Naive thymus-derived CD8-positive, alpha-beta T cell (primary cell): ENCODE data around the gene NUDT6. TPM values are rescaled to one million over a fixed set of nuclear protein-coding genes. Genes with fewer than 3 reads are reported as not detected.
"Not testable (repeated sequence)": the region's sequence is repeated elsewhere in the genome, so short reads cannot be mapped to it uniquely, and the experiment has no call there.

ENCODE experiments used
- ATAC-seq, 2 donors: fragments of 150-1000 bp; cut with Tn5 transposase in 1 of 2; sonication (Bioruptor Pico), chemical (Tn5 transposase) in 1 of 2; 1 replicate in 1 of 2; 2 replicates in 1 of 2; pipeline ENCODE4 v1.10.0; 2021; ENCODE audit warnings: mild to moderate bottlenecking in 2 of 2, moderate library complexity in 2 of 2
- POLR2A ChIA-PET: fragments of 350-600 bp; sonication (Branson Sonifier 250); formaldehyde crosslinking; loops from one replicate; lab custom pipeline; 2021; ENCODE audit warnings: antibody characterized with exemption; lab: Charles Lee
- DNase-seq, 10 donors: peaks; one replicate each; pipeline versions ENCODE4 v3.0.0 to v3.0.0-alpha.2; 2020 to 2022
- H3K27ac Mint-ChIP-seq, 10 donors: one replicate each; pipeline ENCODE4 v1.8.0; 2020 to 2022; ENCODE audit warnings: mild to moderate bottlenecking in 10 of 10, mixed read lengths in 10 of 10, moderate library complexity in 4 of 10, inconsistent platforms in 1 of 10
- H3K27me3 Mint-ChIP-seq, 5 donors: one replicate each; pipeline ENCODE4 v1.8.0; 2021 to 2022; ENCODE audit warnings: mixed read lengths in 5 of 5
- H3K36me3 Mint-ChIP-seq, 3 donors: one replicate each; pipeline ENCODE4 v1.8.0; 2020 to 2022; ENCODE audit warnings: mixed read lengths in 3 of 3, mild to moderate bottlenecking in 2 of 3, inconsistent platforms in 1 of 3
- H3K4me1 Mint-ChIP-seq, 4 donors: one replicate each; pipeline ENCODE4 v1.8.0; 2021 to 2022; ENCODE audit warnings: mixed read lengths in 4 of 4
- H3K4me3 Mint-ChIP-seq, 10 donors: one replicate each; pipeline ENCODE4 v1.8.0; 2020 to 2022; ENCODE audit warnings: mild to moderate bottlenecking in 10 of 10, mixed read lengths in 10 of 10, moderate library complexity in 6 of 10, inconsistent platforms in 1 of 10
- H3K9me3 Mint-ChIP-seq, 9 donors: one replicate each; pipeline ENCODE4 v1.8.0; 2020 to 2022; ENCODE audit warnings: mixed read lengths in 9 of 9, mild to moderate bottlenecking in 3 of 9, inconsistent platforms in 1 of 9, moderate library complexity in 1 of 9
- polyA plus RNA-seq, 3 donors: library from polyadenylated mRNA; unstranded; fragments of 300-500 nt; fragmentation: Illumina TruSeq; gene quantifications; one replicate each; pipeline ENCODE4 v1.2.3, GENCODE V29; 2021
- total RNA-seq, 8 experiments: library from RNA in 2 of 8; stranded (reverse) in 2 of 8; gene quantifications; one replicate each; pipeline ENCODE4 v1.2.3 and lab custom pipeline; 2021 to 2026

Gene NUDT6
- total and polyA plus RNA-seq, 5 experiments from 2014 or later: 2.5 to 3.1 (median 3.1) TPM

GRCh38 chr4:122894827-122895226 is 27.6 kb downstream of the NUDT6 start:
- Mint-ChIP-seq H3K4me1 (no peaks in the 10 kb centered on the region), H3K36me3 (peaks cover 0 to 11% (median 10%) of the 10 kb centered on the region in 3 donors), H3K4me3 (no peak overlapping the region), H3K9me3 (no peaks in the 10 kb centered on the region), H3K27me3 (no peaks in the 10 kb centered on the region), H3K27ac (no peak overlapping the region)
- POLR2A ChIA-PET: no interaction called here
- ATAC-seq (no peak), DNase-seq (no peak)

GRCh38 chr4:122890147-122890795 is 32.1 kb downstream of the NUDT6 start:
- Mint-ChIP-seq H3K4me1 (no peaks in the 10 kb centered on the region), H3K36me3 (peaks cover 0 to 10% (median 8%) of the 10 kb centered on the region in 3 donors), H3K4me3 (no peak overlapping the region), H3K27ac (no peak overlapping the region), H3K27me3 (no peaks in the 10 kb centered on the region), H3K9me3 (no peaks in the 10 kb centered on the region)
- POLR2A ChIA-PET: no interaction called here
- DNase-seq (no peak), ATAC-seq (no peak)

- no peak for ATAC-seq
- no peak for DNase-seq
- H3K4me1 Mint-ChIP-seq: no peaks in the 10 kb centered on the region
Measured at GRCh38 chr4:122889726-122890125, 32.7 kb downstream of the NUDT6 start.

GRCh38 chr4:122884499-122884898 is 37.9 kb downstream of the NUDT6 start:
- DNase-seq: no peak
- no peaks in the 10 kb centered on the region for H3K4me1 Mint-ChIP-seq
- peaks cover 0 to 17% (median 4%) of the 10 kb centered on the region in 9 donors for H3K9me3 Mint-ChIP-seq
- POLR2A ChIA-PET: no interaction called here
- H3K4me3 Mint-ChIP-seq: no peak overlapping the region
- H3K27me3 Mint-ChIP-seq: peaks cover 0 to 8% (median 2%) of the 10 kb centered on the region in 5 donors
- peaks cover 0 to 11% (median 5%) of the 10 kb centered on the region in 3 donors for H3K36me3 Mint-ChIP-seq
- no peak for ATAC-seq
- H3K27ac Mint-ChIP-seq: no peak overlapping the region

More at GRCh38 chr4:122889726-122890125, 32.7 kb downstream of the NUDT6 start:
- Mint-ChIP-seq H3K27ac (no peak overlapping the region), H3K36me3 (peaks cover 0 to 10% (median 8%) of the 10 kb centered on the region in 3 donors), H3K27me3 (no peaks in the 10 kb centered on the region), H3K9me3 (no peaks in the 10 kb centered on the region), H3K4me3 (no peak overlapping the region)
- POLR2A ChIA-PET: no interaction called here

GRCh38 chr4:122882857-122883735 is 39.3 kb downstream of the NUDT6 start:
- POLR2A ChIA-PET: no interaction called here
- Mint-ChIP-seq H3K9me3 (peaks cover 0 to 20% (median 5%) of the 10 kb centered on the region in 9 donors), H3K4me1 (no peaks in the 10 kb centered on the region), H3K36me3 (peaks cover 0 to 11% (median 5%) of the 10 kb centered on the region in 3 donors), H3K27me3 (peaks cover 0 to 16% (median 4%) of the 10 kb centered on the region in 5 donors), H3K27ac (no peak overlapping the region), H3K4me3 (no peak overlapping the region)
- ATAC-seq: no peak
- DNase-seq: no peak

- POLR2A ChIA-PET: no interaction called here
- Mint-ChIP-seq H3K9me3 (peaks cover 0 to 20% (median 5%) of the 10 kb centered on the region in 9 donors), H3K27ac (no peak overlapping the region)
Measured at GRCh38 chr4:122879001-122879400, 43.4 kb downstream of the NUDT6 start.

GRCh38 chr4:122876456-122876855 is 45.9 kb downstream of the NUDT6 start:
- Mint-ChIP-seq H3K27ac (no peak overlapping the region), H3K36me3 (peaks cover 0 to 8% (median 5%) of the 10 kb centered on the region in 3 donors), H3K4me1 (no peaks in the 10 kb centered on the region), H3K4me3 (no peak overlapping the region), H3K27me3 (peaks cover 22 to 36% (median 30%) of the 10 kb centered on the region in 5 donors), H3K9me3 (peaks cover 0 to 23% (median 6%) of the 10 kb centered on the region in 9 donors)
- ATAC-seq: no peak
- DNase-seq: no peak
- POLR2A ChIA-PET: no interaction called here

More at GRCh38 chr4:122879001-122879400, 43.4 kb downstream of the NUDT6 start:
- H3K36me3 Mint-ChIP-seq: peaks cover 0 to 11% (median 5%) of the 10 kb centered on the region in 3 donors
- DNase-seq (no peak), ATAC-seq (no peak)
- peaks cover 6 to 20% (median 9%) of the 10 kb centered on the region in 5 donors for H3K27me3 Mint-ChIP-seq
- H3K4me3 Mint-ChIP-seq: no peak overlapping the region
- no peaks in the 10 kb centered on the region for H3K4me1 Mint-ChIP-seq

GRCh38 chr4:122875949-122876348 is 46.4 kb downstream of the NUDT6 start:
- ATAC-seq (no peak), DNase-seq (no peak)
- H3K36me3 Mint-ChIP-seq: peaks cover 0 to 4% (median 2%) of the 10 kb centered on the region in 3 donors
- H3K4me3 Mint-ChIP-seq: no peak overlapping the region
- peaks cover 0 to 21% (median 6%) of the 10 kb centered on the region in 9 donors for H3K9me3 Mint-ChIP-seq
- no peak overlapping the region for H3K27ac Mint-ChIP-seq
- H3K27me3 Mint-ChIP-seq: peaks cover 25 to 36% (median 35%) of the 10 kb centered on the region in 5 donors
- POLR2A ChIA-PET: no interaction called here
- no peaks in the 10 kb centered on the region for H3K4me1 Mint-ChIP-seq

- DNase-seq (no peak), ATAC-seq (no peak)
- Mint-ChIP-seq H3K4me3 (no peak overlapping the region), H3K36me3 (no peaks in the 10 kb centered on the region), H3K4me1 (no peaks in the 10 kb centered on the region), H3K27ac (no peak overlapping the region), H3K27me3 (peaks cover 28 to 49% (median 34%) of the 10 kb centered on the region in 5 donors), H3K9me3 (peaks cover 0 to 15% (median 1%) of the 10 kb centered on the region in 9 donors)
- POLR2A ChIA-PET: no interaction called here
Measured at GRCh38 chr4:122873821-122874593, 48.4 kb downstream of the NUDT6 start.

- H3K36me3 Mint-ChIP-seq: no peaks in the 10 kb centered on the region
- H3K9me3 Mint-ChIP-seq: peaks cover 0 to 20% (median 2%) of the 10 kb centered on the region in 9 donors
- H3K27me3 Mint-ChIP-seq: peaks cover 31 to 47% (median 34%) of the 10 kb centered on the region in 5 donors
- ATAC-seq (no peak), DNase-seq (no peak)
- no peak overlapping the region for H3K27ac Mint-ChIP-seq
- no peaks in the 10 kb centered on the region for H3K4me1 Mint-ChIP-seq
- H3K4me3 Mint-ChIP-seq: no peak overlapping the region
- POLR2A ChIA-PET: no interaction called here
Measured at GRCh38 chr4:122873146-122873545, 49.3 kb downstream of the NUDT6 start.

GRCh38 chr4:122868235-122868634 is 54.2 kb downstream of the NUDT6 start:
- H3K27ac Mint-ChIP-seq, POLR2A ChIA-PET, H3K36me3 Mint-ChIP-seq, DNase-seq, ATAC-seq, H3K4me3 Mint-ChIP-seq, H3K4me1 Mint-ChIP-seq: not testable (repeated sequence)
- Mint-ChIP-seq H3K9me3 (peaks cover 0 to 20% (median 2%) of the 10 kb centered on the region in 9 donors), H3K27me3 (peaks cover 26 to 44% (median 30%) of the 10 kb centered on the region in 5 donors)

- Mint-ChIP-seq H3K27ac (no peak overlapping the region), H3K4me3 (no peak overlapping the region), H3K27me3 (peaks cover 10 to 34% (median 25%) of the 10 kb centered on the region in 5 donors), H3K9me3 (peaks cover 0 to 8% (median 0%) of the 10 kb centered on the region in 9 donors), H3K4me1 (no peaks in the 10 kb centered on the region), H3K36me3 (no peaks in the 10 kb centered on the region)
- POLR2A ChIA-PET: no interaction called here
- no peak for ATAC-seq
- no peak for DNase-seq
Measured at GRCh38 chr4:122865425-122865824, 57.0 kb downstream of the NUDT6 start.
